ENCODE measurements around the gene NYAP1.
"Not testable (repeated sequence)": the region's sequence is repeated elsewhere in the genome, so short reads cannot be mapped to it uniquely, and the experiment has no call there.

Gene NYAP1

GRCh38 chr7:100516135-100516812 is 32.5 kb downstream of the NYAP1 start:
- DNase-seq, result no peak

- no peak for DNase-seq
Observed at GRCh38 chr7:100517305-100517704, 33.6 kb downstream of the NYAP1 start.

- no peak for DNase-seq
Observed at GRCh38 chr7:100519580-100519979, 35.9 kb downstream of the NYAP1 start.

GRCh38 chr7:100520138-100520537 is 36.4 kb downstream of the NYAP1 start:
- DNase-seq, result no peak

GRCh38 chr7:100521076-100521475 is 37.3 kb downstream of the NYAP1 start:
- no peak for DNase-seq

GRCh38 chr7:100521909-100522593 is 38.3 kb downstream of the NYAP1 start:
- DNase-seq, result peak; percentile 57 to 69 (median 62)

GRCh38 chr7:100523192-100523591 is 39.5 kb downstream of the NYAP1 start:
- not testable (repeated sequence) for DNase-seq

- not testable (repeated sequence) for DNase-seq
Observed at GRCh38 chr7:100528108-100528866, 44.6 kb downstream of the NYAP1 start.

GRCh38 chr7:100532165-100533022 is 48.7 kb downstream of the NYAP1 start:
- DNase-seq, result no peak

- DNase-seq, result not testable (repeated sequence)
Observed at GRCh38 chr7:100535982-100536381, 52.3 kb downstream of the NYAP1 start.

GRCh38 chr7:100536695-100537094 is 53.0 kb downstream of the NYAP1 start:
- not testable (repeated sequence) for DNase-seq

- DNase-seq, result peak in 1 of 3 donors; percentile 20
Observed at GRCh38 chr7:100538348-100538653, 54.6 kb downstream of the NYAP1 start.

- peak; percentile 100 for DNase-seq
Observed at GRCh38 chr7:100538654-100539435, 55.1 kb downstream of the NYAP1 start, which contains the start of gene AGFG2. Gene AGFG2, plus strand, starts transcription at chr7:100539203. Its CDS starts 144 bp downstream, at chr7:100539347.

- DNase-seq, result peak in 1 of 3 donors; percentile 18
Observed at GRCh38 chr7:100539436-100540006, 55.8 kb downstream of the NYAP1 start.

- DNase-seq, result no peak
Observed at GRCh38 chr7:100540073-100540723, 56.5 kb downstream of the NYAP1 start.

- peak in 1 of 3 donors; percentile 24 for DNase-seq
Observed at GRCh38 chr7:100541309-100541708, 57.6 kb downstream of the NYAP1 start.

GRCh38 chr7:100543586-100543985 is 59.9 kb downstream of the NYAP1 start:
- DNase-seq, result no peak

GRCh38 chr7:100544386-100544785 is 60.7 kb downstream of the NYAP1 start:
- no peak for DNase-seq

Data from suppressor macrophage treated with lipopolysaccharide for 1 hour (primary cell).